ENCODE data around the gene IL34. TPM values are rescaled to one million over a fixed set of nuclear protein-coding genes. Genes with fewer than 3 reads are reported as not detected.
A peak's percentile ranks its signal among the peaks of the same experiment; 100 is the strongest.

The IL34 gene
- total and polyA plus RNA-seq, 2 of the 13 experiments (the other 11 are each of a cell fraction or from before 2014, with no cell fraction given), result 1.2 to 1.3 TPM

DNA sequence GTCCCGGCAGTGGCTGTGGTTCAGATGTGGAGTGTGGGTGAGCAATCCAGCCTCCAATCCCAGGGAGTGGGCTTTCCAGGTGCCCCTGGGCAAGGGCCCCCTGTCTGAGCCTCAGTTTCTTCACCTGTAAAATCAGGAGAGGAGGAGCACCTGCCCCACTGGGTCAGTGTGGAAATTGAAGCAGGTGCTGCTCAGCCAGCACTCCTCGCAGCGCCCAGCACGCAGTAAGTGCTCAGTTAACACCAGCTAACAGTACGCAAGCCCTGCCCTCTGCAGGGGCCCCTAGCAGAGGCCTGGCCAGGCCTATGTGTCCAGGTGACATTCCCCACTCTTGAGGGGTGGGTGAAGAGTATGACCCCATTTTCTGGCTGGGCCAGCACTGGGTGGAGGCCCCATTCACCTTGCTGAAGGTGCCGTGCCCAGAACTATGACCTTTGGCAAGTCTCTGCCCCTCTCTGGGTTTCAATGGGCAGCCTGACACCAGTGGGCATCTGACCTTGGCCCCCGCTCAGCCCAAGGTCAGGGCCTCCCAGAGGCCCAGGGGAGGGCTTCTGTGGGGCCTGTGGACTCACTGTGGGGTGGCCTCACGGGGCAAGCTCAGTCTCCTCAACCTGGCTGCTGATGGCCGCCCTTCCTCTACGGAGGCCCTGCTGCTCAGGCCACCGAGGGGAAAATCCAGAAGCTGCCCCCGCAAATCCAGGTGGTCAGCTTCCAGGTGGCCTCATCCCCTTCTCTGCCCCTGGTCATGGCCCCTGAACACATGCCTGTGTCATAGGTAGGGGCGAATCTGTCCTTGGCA, 37.0 kb downstream of the IL34 start (continued):
- TF ChIP-seq, protein P1, sequence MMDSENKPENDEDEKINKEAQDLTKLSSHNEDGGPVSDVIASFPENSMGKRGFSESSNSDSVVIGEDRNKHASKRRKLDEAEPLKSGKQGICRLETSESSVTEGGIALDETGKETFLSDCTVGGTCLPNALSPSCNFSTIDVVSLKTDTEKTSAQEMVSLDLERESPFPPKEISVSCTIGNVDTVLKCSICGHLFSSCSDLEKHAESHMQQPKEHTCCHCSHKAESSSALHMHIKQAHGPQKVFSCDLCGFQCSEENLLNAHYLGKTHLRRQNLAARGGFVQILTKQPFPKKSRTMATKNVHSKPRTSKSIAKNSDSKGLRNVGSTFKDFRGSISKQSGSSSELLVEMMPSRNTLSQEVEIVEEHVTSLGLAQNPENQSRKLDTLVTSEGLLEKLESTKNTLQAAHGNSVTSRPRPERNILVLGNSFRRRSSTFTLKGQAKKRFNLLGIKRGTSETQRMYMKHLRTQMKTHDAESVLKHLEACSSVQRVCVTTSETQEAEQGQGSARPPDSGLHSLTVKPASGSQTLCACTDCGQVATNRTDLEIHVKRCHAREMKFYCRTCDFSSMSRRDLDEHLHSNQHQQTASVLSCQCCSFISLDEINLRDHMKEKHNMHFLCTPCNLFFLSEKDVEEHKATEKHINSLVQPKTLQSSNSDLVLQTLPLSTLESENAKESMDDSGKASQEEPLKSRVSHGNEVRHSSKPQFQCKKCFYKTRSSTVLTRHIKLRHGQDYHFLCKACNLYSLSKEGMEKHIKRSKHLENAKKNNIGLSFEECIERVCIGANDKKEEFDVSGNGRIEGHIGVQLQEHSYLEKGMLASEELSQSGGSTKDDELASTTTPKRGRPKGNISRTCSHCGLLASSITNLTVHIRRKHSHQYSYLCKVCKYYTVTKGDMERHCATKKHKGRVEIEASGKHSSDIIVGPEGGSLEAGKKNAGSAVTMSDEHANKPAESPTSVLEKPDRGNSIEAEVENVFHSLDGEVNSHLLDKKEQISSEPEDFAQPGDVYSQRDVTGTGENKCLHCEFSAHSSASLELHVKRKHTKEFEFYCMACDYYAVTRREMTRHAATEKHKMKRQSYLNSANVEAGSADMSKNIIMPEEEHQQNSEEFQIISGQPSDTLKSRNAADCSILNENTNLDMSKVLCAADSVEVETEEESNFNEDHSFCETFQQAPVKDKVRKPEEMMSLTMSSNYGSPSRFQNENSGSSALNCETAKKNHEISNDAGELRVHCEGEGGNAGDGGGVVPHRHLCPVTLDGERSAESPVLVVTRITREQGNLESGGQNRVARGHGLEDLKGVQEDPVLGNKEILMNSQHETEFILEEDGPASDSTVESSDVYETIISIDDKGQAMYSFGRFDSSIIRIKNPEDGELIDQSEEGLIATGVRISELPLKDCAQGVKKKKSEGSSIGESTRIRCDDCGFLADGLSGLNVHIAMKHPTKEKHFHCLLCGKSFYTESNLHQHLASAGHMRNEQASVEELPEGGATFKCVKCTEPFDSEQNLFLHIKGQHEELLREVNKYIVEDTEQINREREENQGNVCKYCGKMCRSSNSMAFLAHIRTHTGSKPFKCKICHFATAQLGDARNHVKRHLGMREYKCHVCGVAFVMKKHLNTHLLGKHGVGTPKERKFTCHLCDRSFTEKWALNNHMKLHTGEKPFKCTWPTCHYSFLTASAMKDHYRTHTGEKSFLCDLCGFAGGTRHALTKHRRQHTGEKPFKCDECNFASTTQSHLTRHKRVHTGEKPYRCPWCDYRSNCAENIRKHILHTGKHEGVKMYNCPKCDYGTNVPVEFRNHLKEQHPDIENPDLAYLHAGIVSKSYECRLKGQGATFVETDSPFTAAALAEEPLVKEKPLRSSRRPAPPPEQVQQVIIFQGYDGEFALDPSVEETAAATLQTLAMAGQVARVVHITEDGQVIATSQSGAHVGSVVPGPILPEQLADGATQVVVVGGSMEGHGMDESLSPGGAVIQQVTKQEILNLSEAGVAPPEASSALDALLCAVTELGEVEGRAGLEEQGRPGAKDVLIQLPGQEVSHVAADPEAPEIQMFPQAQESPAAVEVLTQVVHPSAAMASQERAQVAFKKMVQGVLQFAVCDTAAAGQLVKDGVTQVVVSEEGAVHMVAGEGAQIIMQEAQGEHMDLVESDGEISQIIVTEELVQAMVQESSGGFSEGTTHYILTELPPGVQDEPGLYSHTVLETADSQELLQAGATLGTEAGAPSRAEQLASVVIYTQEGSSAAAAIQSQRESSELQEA (CRISPR knock-in tag; IDR thresholded peaks at IDR 0.05; ENCODE audit: not compliant biosample characterization), result no peak
- peak; percentile 28; the same call in 1 of the 2 replicates for TF ChIP-seq ZNF543 (CRISPR knock-in tag; IDR thresholded peaks at IDR 0.05)
- peak; percentile 48 for TF ChIP-seq SALL1 (CRISPR knock-in tag; IDR thresholded peaks at IDR 0.05)
- TF ChIP-seq NRL (CRISPR knock-in tag; IDR thresholded peaks at IDR 0.05; ENCODE audit: borderline replicate concordance), result peak; percentile 14
- TF ChIP-seq TBX3 (IDR thresholded peaks at IDR 0.05; ENCODE audit: borderline replicate concordance), result no peak
- TF ChIP-seq ELF1 (CRISPR knock-in tag; IDR thresholded peaks at IDR 0.05), result 0 out of 2 replicates have a peak, but pooled peaks have one; percentile 11
- TF ChIP-seq, protein P2, sequence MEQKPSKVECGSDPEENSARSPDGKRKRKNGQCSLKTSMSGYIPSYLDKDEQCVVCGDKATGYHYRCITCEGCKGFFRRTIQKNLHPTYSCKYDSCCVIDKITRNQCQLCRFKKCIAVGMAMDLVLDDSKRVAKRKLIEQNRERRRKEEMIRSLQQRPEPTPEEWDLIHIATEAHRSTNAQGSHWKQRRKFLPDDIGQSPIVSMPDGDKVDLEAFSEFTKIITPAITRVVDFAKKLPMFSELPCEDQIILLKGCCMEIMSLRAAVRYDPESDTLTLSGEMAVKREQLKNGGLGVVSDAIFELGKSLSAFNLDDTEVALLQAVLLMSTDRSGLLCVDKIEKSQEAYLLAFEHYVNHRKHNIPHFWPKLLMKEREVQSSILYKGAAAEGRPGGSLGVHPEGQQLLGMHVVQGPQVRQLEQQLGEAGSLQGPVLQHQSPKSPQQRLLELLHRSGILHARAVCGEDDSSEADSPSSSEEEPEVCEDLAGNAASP (CRISPR knock-in tag; IDR thresholded peaks at IDR 0.05; ENCODE audit: borderline replicate concordance), result no peak; the same call in 1 of the 2 replicates
- TF ChIP-seq, protein P3, sequence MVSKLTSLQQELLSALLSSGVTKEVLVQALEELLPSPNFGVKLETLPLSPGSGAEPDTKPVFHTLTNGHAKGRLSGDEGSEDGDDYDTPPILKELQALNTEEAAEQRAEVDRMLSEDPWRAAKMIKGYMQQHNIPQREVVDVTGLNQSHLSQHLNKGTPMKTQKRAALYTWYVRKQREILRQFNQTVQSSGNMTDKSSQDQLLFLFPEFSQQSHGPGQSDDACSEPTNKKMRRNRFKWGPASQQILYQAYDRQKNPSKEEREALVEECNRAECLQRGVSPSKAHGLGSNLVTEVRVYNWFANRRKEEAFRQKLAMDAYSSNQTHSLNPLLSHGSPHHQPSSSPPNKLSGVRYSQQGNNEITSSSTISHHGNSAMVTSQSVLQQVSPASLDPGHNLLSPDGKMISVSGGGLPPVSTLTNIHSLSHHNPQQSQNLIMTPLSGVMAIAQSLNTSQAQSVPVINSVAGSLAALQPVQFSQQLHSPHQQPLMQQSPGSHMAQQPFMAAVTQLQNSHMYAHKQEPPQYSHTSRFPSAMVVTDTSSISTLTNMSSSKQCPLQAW (CRISPR knock-in tag; IDR thresholded peaks at IDR 0.05), result no peak
- no peak for TF ChIP-seq NFIB (CRISPR knock-in tag; IDR thresholded peaks at IDR 0.05; ENCODE audit: borderline replicate concordance)
- peak; percentile 67; the same call in 1 of the 2 replicates for TF ChIP-seq ZNF350 (CRISPR knock-in tag; IDR thresholded peaks at IDR 0.05; ENCODE audit: borderline replicate concordance, low read depth)
- no peak for TF ChIP-seq GTF3A (CRISPR knock-in tag; conservative IDR thresholded peaks at IDR 0.05)
- peak; percentile 80; the same call in 1 of the 2 replicates for TF ChIP-seq NFKB2 (CRISPR knock-in tag; IDR thresholded peaks at IDR 0.05; ENCODE audit: borderline replicate concordance)
